HG02759 (cell line): ENCODE results near the gene ATP2B1.

Experiments used
- ATAC-seq: cut with Tn5 transposase; IDR thresholded peaks from one replicate; pipeline ENCODE4 v1.9.1; 2021; ENCODE audit warnings: mild to moderate bottlenecking, moderate library complexity; ENCODE audit not compliant: unreplicated experiment

Gene ATP2B1

GRCh38 chr12:89603678-89604077 lies 105.0 kb downstream of the ATP2B1 start:
- ATAC-seq, result no peak

DNA sequence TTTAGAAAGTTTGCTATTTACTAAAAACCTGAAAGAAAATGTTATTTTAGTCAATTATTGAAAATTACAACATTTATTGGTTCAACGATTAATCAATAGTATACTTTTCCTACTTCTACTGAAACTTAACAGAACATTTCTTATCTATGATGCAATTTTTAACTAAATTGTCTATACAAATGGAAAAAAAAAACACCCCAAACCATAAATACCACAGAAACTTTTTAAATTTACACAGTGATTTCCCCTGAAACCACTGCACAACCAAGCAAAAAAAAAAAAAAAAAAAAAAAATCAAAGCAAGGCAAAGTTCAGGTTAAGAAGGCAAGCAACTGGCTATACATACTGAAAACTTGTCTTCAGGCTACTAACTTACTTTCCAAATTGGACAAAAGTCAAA lies 110.9 kb downstream of the ATP2B1 start:
- ATAC-seq, result no peak

GRCh38 chr12:89597210-89597609 lies 111.4 kb downstream of the ATP2B1 start:
- no peak for ATAC-seq

DNA sequence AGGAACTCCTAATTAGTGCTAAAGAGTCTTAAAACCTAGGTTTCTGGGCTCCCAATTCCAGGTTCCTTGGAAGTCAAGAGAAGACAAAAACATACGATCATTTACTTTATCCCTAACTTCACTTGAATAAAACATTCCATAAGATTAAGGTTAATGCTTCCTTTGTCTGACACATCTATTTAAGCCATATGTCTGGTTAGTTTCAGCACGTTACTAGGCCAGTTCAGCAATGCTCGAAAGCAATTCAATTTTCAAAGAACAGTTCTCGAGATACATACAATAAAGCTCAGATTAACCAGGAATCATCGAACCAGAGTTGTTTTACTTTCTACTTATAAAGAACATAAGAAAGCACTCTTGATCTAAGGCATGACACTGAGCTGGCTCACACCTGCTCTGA lies 114.8 kb downstream of the ATP2B1 start:
- ATAC-seq, result no peak

DNA sequence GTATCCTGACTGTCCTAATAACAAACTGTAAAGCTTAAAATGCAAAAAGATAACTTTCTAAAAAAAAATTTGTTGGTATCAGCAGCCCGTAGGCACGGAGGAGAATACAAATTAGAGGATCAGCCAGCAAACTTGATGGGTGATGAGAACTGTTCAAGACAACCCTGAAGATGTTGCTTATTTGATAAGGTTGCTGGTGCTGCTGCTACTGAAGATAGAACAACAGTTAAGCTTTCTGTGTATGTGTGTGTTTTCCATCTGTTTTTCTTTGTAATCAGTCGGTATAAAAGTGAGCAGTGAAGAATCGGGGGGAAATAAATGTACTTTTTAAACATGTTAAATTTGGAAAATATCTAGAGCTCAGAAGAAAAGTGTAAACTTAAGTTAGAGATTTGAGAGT lies 115.4 kb downstream of the ATP2B1 start:
- no peak for ATAC-seq

DNA sequence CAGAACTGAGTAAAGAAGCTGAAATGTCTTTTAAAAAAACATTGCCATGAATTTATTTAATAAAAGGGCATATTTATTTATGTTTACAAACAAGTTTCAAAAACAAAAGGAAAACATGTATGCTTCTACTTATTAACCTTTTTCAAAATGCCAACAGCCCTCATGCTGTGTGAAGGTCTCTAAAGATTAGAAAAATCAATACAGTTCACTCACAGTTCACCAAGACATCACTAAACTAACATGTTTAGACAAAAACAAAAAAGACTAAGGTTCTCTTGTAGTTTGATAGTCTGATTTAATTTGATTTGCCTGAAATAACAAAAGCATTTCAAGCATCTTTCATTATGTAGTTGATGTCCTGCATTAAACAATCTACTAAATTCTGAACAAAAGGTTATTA lies 118.9 kb downstream of the ATP2B1 start:
- no peak for ATAC-seq

DNA sequence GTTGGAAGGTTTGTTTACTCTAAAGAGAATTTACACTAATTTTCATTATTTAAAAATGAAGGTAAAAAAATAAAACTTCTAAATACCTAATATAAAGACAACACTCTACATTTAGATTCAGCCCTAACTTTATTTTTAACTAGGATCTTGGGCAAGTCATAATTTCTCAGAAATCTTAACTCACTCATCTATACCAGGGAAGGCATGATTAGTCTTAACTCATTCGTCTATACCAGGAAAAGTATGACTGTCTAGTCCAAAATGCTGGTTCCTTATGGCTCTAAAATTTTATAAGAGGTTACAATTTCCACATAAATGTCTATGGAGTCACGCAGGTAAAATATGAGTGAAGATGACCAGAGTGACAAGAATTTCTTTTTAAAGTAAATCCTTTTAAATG lies 130.1 kb downstream of the ATP2B1 start:
- ATAC-seq, result no peak

GRCh38 chr12:89576572-89577220 lies 131.9 kb downstream of the ATP2B1 start:
- ATAC-seq, result no peak

DNA sequence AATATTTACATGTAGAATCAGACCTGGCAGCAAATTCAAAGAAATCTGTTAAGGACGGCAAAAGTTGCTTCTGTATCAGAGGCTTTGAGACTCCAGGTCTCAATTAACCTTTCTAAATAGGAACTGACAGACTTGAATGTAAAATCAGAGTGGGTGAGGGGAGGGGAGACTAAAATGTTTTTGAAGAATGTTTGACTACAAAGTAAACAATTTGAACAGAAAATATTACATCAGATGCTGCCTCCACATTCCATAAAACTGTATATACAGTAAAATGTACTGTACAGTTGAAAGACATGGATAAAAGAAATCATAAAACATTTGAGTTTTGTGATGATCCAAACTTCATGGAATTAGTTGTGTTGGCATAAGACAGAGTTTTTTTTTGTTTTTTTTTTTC lies 133.3 kb downstream of the ATP2B1 start:
- no peak for ATAC-seq

GRCh38 chr12:89574736-89575208 lies 133.9 kb downstream of the ATP2B1 start:
- ATAC-seq, result peak; percentile 50

DNA sequence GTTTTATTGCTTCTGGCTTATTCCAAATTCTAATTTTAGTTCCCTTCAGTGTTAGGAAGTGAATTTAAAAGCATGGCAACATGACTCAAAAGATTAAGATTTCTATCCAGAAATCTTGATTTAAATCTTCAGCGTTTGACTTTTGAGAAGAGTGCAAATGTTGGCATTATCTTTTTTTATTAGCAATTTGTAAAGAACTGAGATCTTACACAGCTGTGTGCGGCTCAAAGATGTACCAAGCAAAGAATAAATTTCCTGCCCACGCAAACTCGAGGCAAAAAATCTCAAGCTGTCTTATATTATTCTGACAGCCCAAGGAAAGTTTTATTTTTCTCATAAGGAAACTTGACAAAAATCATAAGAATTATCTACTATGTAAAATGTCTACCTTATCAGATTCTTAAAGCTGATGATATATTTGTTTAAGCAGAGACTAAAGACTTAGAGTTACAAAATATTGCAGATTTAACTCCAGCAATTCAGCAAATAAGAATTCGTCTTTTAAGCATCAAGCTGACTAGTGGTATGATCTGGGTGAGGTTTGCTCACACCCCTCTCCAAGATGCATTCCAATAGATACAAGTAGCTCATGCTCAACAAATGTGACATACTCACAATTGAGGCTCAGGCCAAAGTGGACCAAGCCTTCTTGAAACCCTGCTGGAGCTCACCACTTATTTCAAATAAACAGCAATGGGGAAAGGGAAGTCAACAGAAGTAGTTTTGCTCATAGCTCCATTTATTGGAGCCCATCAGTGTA lies 135.4 kb downstream of the ATP2B1 start:
- no peak for ATAC-seq

DNA sequence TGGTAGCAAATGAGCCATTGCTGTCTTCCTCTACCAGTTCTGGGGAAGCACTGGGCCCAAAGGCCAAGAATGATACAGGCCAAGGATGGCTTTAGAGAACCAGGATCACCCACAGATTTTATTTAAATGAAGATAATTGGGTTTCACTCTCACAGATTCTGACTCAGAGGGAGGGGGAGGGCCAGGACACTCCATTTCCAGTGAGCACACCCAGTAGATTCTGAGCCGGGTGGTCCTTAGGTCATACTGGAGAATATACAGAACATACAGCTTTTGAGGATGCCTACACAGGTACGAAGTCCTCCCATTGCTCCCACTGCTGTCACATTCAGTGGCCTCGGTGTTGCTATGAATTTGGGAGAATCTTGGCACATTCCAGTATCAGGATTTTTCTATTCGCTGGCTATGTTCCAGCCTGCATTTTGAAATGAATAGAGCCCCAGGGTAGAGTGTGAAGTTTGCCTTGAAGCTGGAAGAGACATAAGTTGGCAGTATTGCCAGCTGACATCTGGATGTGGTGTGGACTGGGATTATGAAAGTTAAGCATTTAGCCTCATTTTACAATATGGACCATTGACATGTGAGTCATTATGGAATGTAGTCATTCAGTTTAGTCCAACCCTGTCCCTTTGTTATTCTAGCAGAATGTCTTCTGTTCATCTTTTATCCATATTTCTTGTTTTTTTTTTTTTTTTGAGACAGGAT lies 137.0 kb downstream of the ATP2B1 start:
- no peak for ATAC-seq

DNA sequence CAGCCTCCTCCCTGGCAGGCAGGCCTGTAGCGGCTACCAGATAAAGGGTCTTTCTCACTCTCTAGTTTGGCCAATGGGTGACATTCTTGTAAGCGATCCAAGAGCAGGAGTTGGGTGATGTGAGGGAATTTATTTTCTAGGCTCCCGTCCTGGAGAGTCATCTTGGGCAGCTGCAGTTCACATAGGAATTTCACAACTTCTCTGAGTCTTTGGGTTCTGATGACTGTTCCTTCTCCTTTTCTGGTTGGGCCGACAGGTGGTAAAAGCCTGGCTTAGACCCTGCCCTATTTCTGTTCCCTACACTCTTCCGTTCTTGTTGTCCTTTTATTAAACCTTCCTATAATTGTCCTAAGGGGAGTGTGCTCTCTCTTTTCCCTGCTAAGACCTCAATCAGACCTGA lies 140.2 kb downstream of the ATP2B1 start:
- ATAC-seq, result no peak

- no peak for ATAC-seq
Observed at GRCh38 chr12:89567691-89568239, 140.9 kb downstream of the ATP2B1 start.

- peak; percentile 47 for ATAC-seq
Observed at GRCh38 chr12:89566615-89567014, 142.0 kb downstream of the ATP2B1 start.

GRCh38 chr12:89565002-89565401 lies 143.6 kb downstream of the ATP2B1 start:
- ATAC-seq, result no peak

DNA sequence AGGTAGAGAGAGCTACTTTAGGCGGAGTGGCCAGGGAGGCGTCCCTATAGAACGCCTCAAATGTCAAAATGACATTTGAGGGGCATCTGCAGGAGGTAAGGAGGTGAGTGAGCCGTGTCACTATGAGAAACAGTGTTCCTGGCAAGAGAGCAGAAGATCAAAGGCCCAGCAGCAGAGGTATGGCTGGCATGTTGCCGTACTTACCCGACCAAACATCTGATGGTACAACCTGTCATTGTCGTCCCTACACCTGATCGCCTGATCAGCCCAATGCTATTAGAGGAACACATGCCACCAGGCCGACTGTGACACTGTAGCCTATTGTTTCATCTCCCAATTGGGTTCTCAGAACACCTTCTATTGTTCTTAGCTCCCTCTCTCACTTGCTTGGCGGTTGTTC lies 148.9 kb downstream of the ATP2B1 start:
- no peak for ATAC-seq

GRCh38 chr12:89556976-89557375 lies 151.7 kb downstream of the ATP2B1 start:
- no peak for ATAC-seq

DNA sequence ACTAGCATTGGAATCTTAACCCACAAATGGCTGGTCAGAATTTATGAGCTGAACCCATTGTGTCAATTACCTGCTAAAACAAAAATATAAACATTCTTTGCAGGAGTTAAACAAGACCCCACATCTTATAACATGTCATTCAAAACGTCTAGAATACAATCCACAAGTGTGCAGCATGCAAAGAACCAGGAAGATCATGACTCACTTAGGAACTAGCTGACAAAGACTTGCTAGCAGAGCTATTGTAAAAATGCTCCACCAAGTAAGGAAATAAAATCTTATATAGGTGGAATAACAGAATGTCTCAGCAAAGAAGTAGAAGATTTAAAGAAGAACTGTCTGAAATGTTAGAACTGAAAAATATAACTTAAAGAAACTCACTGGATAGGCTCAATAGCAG lies 156.3 kb downstream of the ATP2B1 start:
- no peak for ATAC-seq

- ATAC-seq, result no peak
Observed at GRCh38 chr12:89551747-89552146, 156.9 kb downstream of the ATP2B1 start.

DNA sequence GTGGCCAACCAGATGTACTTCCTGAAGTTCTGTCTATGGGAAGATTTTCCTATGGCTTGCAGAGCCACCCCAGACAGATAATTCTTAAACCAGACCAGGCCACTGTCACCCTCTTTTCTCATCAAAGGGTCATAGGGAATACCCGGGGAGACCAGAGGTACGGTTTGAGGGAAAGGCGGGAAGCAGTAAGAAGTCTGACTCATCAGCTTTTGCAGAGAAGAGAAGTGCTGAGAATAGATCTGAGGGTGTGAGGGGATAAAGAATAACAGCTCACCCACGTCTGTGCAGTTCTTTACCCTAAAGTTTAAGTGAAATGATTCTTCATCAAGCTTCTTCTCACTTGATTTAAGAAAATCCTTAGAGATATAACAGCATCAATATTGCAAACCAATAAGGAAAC lies 161.5 kb downstream of the ATP2B1 start:
- ATAC-seq, result no peak

- ATAC-seq, result no peak
Observed at GRCh38 chr12:89546151-89546550, 162.5 kb downstream of the ATP2B1 start.
